ENCODE results near the gene LCT. TPM values are rescaled to one million over a fixed set of nuclear protein-coding genes. Genes with fewer than 3 reads are reported as not detected.

LCT gene
- total and polyA plus RNA-seq, 9 of the 15 experiments (the other 6 are each of a cell fraction or from before 2014, with no cell fraction given): 0.01 to 0.04 (median 0.03) TPM; not detected in 4

DNA sequence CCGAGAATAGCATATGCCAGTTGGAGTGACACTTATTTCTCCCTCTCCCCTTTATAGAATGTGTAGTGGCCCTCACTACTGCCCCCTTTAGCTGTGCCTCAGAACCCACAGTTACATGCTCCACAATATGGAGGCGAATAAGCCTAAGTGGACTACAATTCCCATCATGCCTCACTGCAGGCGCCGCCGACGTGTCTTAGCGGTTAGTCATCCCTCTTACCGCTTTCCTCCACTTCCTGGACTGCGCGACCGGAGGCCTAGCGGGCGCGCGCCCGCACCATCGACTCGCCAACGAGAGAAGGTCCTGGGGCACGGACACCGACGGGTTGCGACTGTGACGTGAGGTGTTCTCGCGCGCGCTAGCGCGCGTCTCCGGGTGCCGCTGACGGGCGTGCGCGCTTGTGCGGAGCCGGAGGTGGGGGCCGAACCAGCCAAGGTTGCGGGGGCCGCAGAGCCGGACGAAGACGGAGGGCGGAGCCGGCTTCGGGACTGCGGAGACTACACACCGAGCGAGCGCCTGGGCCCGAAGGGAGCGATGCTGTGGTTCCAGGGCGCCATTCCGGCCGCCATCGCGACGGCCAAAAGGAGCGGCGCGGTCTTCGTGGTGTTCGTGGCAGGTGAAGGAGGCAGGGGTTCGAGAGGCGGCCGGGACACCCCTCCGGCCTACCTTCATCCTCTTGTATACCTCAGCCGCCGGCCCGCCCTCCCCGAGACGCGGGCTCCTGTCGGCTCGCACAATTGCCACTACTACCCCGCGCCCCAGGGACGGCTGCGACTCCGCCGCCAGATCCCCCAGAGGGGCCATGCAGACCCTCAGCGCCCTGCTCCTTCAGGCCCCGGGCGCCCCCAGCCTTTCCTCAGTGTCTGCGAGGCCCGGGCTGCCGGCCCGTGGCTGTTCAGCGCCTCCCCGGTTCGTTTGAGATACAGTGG lies 95.3 kb downstream of the LCT start, which contains the start of gene UBXN4 (continued):
- TF ChIP-seq, protein P1, sequence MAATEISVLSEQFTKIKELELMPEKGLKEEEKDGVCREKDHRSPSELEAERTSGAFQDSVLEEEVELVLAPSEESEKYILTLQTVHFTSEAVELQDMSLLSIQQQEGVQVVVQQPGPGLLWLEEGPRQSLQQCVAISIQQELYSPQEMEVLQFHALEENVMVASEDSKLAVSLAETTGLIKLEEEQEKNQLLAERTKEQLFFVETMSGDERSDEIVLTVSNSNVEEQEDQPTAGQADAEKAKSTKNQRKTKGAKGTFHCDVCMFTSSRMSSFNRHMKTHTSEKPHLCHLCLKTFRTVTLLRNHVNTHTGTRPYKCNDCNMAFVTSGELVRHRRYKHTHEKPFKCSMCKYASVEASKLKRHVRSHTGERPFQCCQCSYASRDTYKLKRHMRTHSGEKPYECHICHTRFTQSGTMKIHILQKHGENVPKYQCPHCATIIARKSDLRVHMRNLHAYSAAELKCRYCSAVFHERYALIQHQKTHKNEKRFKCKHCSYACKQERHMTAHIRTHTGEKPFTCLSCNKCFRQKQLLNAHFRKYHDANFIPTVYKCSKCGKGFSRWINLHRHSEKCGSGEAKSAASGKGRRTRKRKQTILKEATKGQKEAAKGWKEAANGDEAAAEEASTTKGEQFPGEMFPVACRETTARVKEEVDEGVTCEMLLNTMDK (IDR thresholded peaks at IDR 0.05; ENCODE audit: borderline replicate concordance, insufficient read depth, low read depth, low read length, poor library complexity, severe bottlenecking): no peak
- TF ChIP-seq SRSF3 (IDR thresholded peaks at IDR 0.05; ENCODE audit: insufficient read depth, low read length) (no peak), YY1 (IDR thresholded peaks at IDR 0.05; ENCODE audit: borderline replicate concordance in 1 of 3, control insufficient read depth in 1 of 3, extremely low read depth in 1 of 3, insufficient read depth in 3 of 3, insufficient read length in 1 of 3, insufficient replicate concordance in 2 of 3, low read depth in 1 of 3, low read length in 2 of 3) (peak; percentile 54 to 91 (median 84)), ZNF124 (CRISPR knock-in tag; IDR thresholded peaks at IDR 0.05) (no peak), BACH1 (tag; IDR thresholded peaks at IDR 0.05) (no peak), U2AF1 (optimal IDR thresholded peaks at IDR 0.05; ENCODE audit: low read depth, low read length) (peak; percentile 13), PCBP2 (IDR thresholded peaks at IDR 0.05; ENCODE audit: low read depth, low read length, poor library complexity, severe bottlenecking) (no peak), BRF1 (IDR thresholded peaks at IDR 0.05; ENCODE audit: borderline replicate concordance, extremely low read depth, insufficient read length) (no peak), CAMTA2 (CRISPR knock-in tag; conservative IDR thresholded peaks at IDR 0.05) (no peak), PTRF (tag; IDR thresholded peaks at IDR 0.05) (no peak), WHSC1 (IDR thresholded peaks at IDR 0.05; ENCODE audit: low read length) (no peak), SMARCA4 (IDR thresholded peaks at IDR 0.05) (0 out of 2 replicates have a peak, but pooled peaks have one; percentile 33), CHD1 (IDR thresholded peaks at IDR 0.05; ENCODE audit: low read length) (peak; percentile 87), SREBF1 (IDR thresholded peaks at IDR 0.05; ENCODE audit: borderline replicate concordance, low read depth, low read length) (0 out of 2 replicates have a peak, but pooled peaks have one; percentile 13), KDM5B (IDR thresholded peaks at IDR 0.05; ENCODE audit: insufficient replicate concordance, low read depth, low read length) (peak; percentile 72), XRCC3 (IDR thresholded peaks at IDR 0.05) (no peak), MYBL2 (IDR thresholded peaks at IDR 0.05; ENCODE audit: low read depth) (no peak), MYBL2 (CRISPR knock-in tag; IDR thresholded peaks at IDR 0.05; ENCODE audit: borderline replicate concordance) (no peak), ZNF282 (CRISPR knock-in tag; IDR thresholded peaks at IDR 0.05) (no peak), ZNF3 (CRISPR knock-in tag; IDR thresholded peaks at IDR 0.05) (no peak)

Data from K562 (cell line).